Measurements from ENCODE around the gene KCNQ1.

DNA sequence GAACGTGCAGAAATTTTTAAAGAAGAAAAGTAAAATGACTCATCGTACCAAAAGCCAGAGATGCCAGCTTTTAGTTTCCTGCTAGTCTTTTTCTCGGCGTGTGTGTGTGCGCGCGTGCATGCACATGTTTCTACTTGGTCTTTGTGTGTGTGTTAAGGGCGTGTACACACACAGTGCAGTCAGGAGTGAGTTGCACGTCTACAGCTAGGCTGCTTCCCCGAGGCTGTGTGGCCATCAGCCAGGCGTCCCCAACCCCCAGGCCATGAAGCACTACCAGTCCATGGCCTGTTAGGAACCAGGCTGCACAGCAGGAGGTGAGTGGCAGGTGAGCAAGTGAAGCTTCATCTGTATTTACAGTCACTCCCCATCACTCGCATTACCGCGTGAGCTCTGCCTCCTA lies 36.4 kb downstream of the KCNQ1 start:
- TF ChIP-seq, protein P1, sequence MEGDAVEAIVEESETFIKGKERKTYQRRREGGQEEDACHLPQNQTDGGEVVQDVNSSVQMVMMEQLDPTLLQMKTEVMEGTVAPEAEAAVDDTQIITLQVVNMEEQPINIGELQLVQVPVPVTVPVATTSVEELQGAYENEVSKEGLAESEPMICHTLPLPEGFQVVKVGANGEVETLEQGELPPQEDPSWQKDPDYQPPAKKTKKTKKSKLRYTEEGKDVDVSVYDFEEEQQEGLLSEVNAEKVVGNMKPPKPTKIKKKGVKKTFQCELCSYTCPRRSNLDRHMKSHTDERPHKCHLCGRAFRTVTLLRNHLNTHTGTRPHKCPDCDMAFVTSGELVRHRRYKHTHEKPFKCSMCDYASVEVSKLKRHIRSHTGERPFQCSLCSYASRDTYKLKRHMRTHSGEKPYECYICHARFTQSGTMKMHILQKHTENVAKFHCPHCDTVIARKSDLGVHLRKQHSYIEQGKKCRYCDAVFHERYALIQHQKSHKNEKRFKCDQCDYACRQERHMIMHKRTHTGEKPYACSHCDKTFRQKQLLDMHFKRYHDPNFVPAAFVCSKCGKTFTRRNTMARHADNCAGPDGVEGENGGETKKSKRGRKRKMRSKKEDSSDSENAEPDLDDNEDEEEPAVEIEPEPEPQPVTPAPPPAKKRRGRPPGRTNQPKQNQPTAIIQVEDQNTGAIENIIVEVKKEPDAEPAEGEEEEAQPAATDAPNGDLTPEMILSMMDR (optimal IDR thresholded peaks at IDR 0.05 in 1 of 3, IDR thresholded peaks at IDR 0.05 in 1 of 3, conservative IDR thresholded peaks at IDR 0.05 in 1 of 3; ENCODE audit: extremely low read depth in 1 of 3, insufficient read depth in 2 of 3, low read length in 3 of 3): no peak
- no peak for TF ChIP-seq EZH2 (IDR thresholded peaks at IDR 0.05; ENCODE audit: low read length)

All from keratinocyte (primary cell).